Activated CD8-positive, alpha-beta T cell treated with anti-CD3 and anti-CD28 coated beads for 36 hours (primary cell): ENCODE measurements around the gene GIT2. TPM values are rescaled to one million over a fixed set of nuclear protein-coding genes. Genes with fewer than 3 reads are reported as not detected.

Experiments used
- ATAC-seq: fragments of 200-7000 bp; cut with Tn5 transposase; one replicate; pipeline ENCODE4 v1.10.0; 2021; ENCODE audit warnings: mild to moderate bottlenecking, moderate library complexity
- CTCF ChIA-PET: fragments of 350-600 bp; sonication (Branson Sonifier 250); formaldehyde crosslinking; loops from one replicate; lab custom pipeline; 2021; ENCODE audit warnings: antibody characterized with exemption; lab: Charles Lee
- POLR2A ChIA-PET: fragments of 350-600 bp; sonication (Branson Sonifier 250); formaldehyde crosslinking; loops from one replicate; lab custom pipeline; 2021; ENCODE audit warnings: antibody characterized with exemption; lab: Charles Lee
- DNase-seq: peaks from one replicate; pipeline ENCODE4 v3.0.0-alpha.2; 2020
- H3K27ac Mint-ChIP-seq: one replicate; pipeline ENCODE4 v1.8.0; 2021; ENCODE audit warnings: mild to moderate bottlenecking, mixed read lengths
- H3K27me3 Mint-ChIP-seq: one replicate; pipeline ENCODE4 v1.8.0; 2021; ENCODE audit warnings: mixed read lengths
- H3K36me3 Mint-ChIP-seq: one replicate; pipeline ENCODE4 v1.8.0; 2021; ENCODE audit warnings: low read depth, mixed read lengths
- H3K4me1 Mint-ChIP-seq: one replicate; pipeline ENCODE4 v1.8.0; 2021; ENCODE audit warnings: low read depth, mixed read lengths
- H3K4me3 Mint-ChIP-seq: one replicate; pipeline ENCODE4 v1.8.0; 2021; ENCODE audit warnings: mild to moderate bottlenecking, moderate library complexity, mixed read lengths
- H3K9me3 Mint-ChIP-seq: one replicate; pipeline ENCODE4 v1.8.0; 2021; ENCODE audit warnings: mixed read lengths
- CTCF ChIP-seq: fragments of 200-600 bp; IDR thresholded peaks from one replicate; pipeline ENCODE4 v1.8.0; 2022; ENCODE audit warnings: antibody characterized with exemption, mild to moderate bottlenecking
- intact Hi-C: fragments of 100-400 bp; cut with micrococcal nuclease; formaldehyde crosslinking; loops from one replicate; pipeline ENCODE4 v1.10.0; 2022
- total RNA-seq, 2 experiments: library from RNA; stranded (reverse); gene quantifications; one replicate each; pipeline ENCODE4 v1.2.3, GENCODE V29; 2021

Gene GIT2
- total RNA-seq, 2 experiments from 2014 or later = 49.2 to 49.6 TPM

- H3K27ac Mint-ChIP-seq = peak overlapping the region; percentile 58
- no peak for TF ChIP-seq CTCF
- CTCF ChIA-PET = no interaction called here
- peaks cover 21% of the 10 kb centered on the region for H3K36me3 Mint-ChIP-seq
- intact Hi-C loops = no loop called here
- no peaks in the 10 kb centered on the region for H3K4me1 Mint-ChIP-seq
- no peaks in the 10 kb centered on the region for H3K27me3 Mint-ChIP-seq
- ATAC-seq (no peak), DNase-seq (no peak)
- no peaks in the 10 kb centered on the region for H3K9me3 Mint-ChIP-seq
- no peak overlapping the region for H3K4me3 Mint-ChIP-seq
- POLR2A ChIA-PET = no interaction called here
Observed at GRCh38 chr12:109937371-109937770, 58.8 kb downstream of the GIT2 start.

GRCh38 chr12:109934026-109934425, 62.1 kb downstream of the GIT2 start:
- TF ChIP-seq CTCF = peak; percentile 42
- Mint-ChIP-seq H3K36me3 (peaks cover 28% of the 10 kb centered on the region), H3K4me3 (no peak overlapping the region), H3K4me1 (no peaks in the 10 kb centered on the region), H3K27ac (no peak overlapping the region), H3K27me3 (no peaks in the 10 kb centered on the region), H3K9me3 (no peaks in the 10 kb centered on the region)
- ChIA-PET POLR2A (no interaction called here), CTCF (interaction anchor here (1.1 kb wide), 1 partner anchor 83 kb away, joined by 3 read pairs; no protein-coding TSS in a partner anchor)
- peak; percentile 49 for ATAC-seq
- peak; percentile 49 for DNase-seq
- intact Hi-C loops = no loop called here

GRCh38 chr12:109932878-109933503, 63.2 kb downstream of the GIT2 start:
- ChIA-PET POLR2A (no interaction called here), CTCF (interaction anchor here (0.5 to 1.5 kb wide), 2 partner anchors 71 to 88 kb away, joined by 3 to 4 read pairs; no protein-coding TSS in a partner anchor)
- ATAC-seq (no peak), DNase-seq (no peak)
- intact Hi-C loops = no loop called here
- Mint-ChIP-seq H3K9me3 (no peaks in the 10 kb centered on the region), H3K27ac (no peak overlapping the region), H3K4me3 (no peak overlapping the region), H3K27me3 (no peaks in the 10 kb centered on the region), H3K36me3 (peaks cover 25% of the 10 kb centered on the region), H3K4me1 (no peaks in the 10 kb centered on the region)
- no peak for TF ChIP-seq CTCF

GRCh38 chr12:109931143-109931542, 65.0 kb downstream of the GIT2 start:
- CTCF ChIA-PET = interaction anchor here (1.5 to 1.9 kb wide), 2 partner anchors 31 to 86 kb away, joined by 4 to 5 read pairs; partner anchors contain the start of gene TCHP
- H3K4me3 Mint-ChIP-seq = no peak overlapping the region

More at GRCh38 chr12:109931143-109931542, 65.0 kb downstream of the GIT2 start:
- no peak for TF ChIP-seq CTCF
- no peak for ATAC-seq
- Mint-ChIP-seq H3K4me1 (no peaks in the 10 kb centered on the region), H3K27me3 (no peaks in the 10 kb centered on the region), H3K36me3 (peaks cover 26% of the 10 kb centered on the region), H3K27ac (no peak overlapping the region), H3K9me3 (no peaks in the 10 kb centered on the region)
- intact Hi-C loops = no loop called here
- POLR2A ChIA-PET = interaction anchor here (0.7 to 1.7 kb wide), 2 partner anchors 16 to 17 kb away, joined by 3 to 5 read pairs; no protein-coding TSS in a partner anchor
- no peak for DNase-seq
